ENCODE results near the gene PEX11B.

PEX11B gene

DNA sequence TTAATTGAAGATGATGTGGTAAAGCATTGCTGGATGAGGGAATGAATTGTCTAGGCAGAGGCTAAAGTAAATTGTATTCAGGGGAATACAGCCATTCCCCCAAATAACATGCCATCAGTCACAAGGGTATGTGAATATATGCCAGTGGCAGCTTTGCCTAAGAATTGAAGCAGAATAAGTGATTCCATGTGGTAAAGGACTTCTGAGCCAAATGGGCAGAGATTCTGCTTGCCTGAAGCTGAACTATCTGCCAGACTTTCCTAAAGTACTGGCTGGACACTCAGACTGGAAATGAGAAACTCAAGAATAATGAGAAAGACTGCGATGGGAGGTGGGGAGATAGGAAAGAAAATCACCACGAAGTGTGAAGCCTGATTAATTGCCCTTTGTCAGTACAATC is 36.9 kb upstream of the PEX11B start:
- POLR2A ChIA-PET = interaction anchor here (0.8 to 1.4 kb wide), 3 partner anchors 9 to 20 kb away, joined by 3 to 5 read pairs (median 4); partner anchors contain the start of genes ANKRD34A and POLR3GL
- no peak for TF ChIP-seq CTCF (IDR thresholded peaks at IDR 0.05; ENCODE audit: insufficient read depth, low read length, missing control alignments)

DNA sequence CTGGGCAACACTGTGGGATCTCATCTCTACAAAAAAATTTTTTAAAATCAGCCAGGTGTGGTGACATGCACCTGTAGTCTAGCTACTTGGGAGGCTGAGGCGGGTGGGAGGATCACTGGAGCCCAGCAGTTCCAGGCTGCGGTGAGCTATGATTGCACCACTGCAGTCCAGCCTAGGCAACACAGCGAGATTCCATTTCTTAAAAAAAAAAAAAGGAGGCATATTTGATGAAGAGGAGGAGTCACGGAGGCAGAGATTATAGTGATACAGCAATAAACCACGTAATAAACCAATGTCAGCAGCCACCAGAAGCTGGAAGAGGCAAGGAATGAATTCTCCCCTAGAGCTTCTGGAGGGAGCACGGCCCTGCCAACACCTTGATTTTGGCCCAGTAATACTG is 35.3 kb upstream of the PEX11B start:
- CTCF ChIA-PET = interaction anchor here (0.6 to 2.0 kb wide), 6 partner anchors 10 to 61 kb away, joined by 3 to 9 read pairs (median 4); partner anchors contain the start of gene RBM8A
- H3K4me3 ChIP-seq (ENCODE audit: low read depth, low read length) = no peak overlapping the region
- POLR2A ChIA-PET = interaction anchor here (1.3 to 1.4 kb wide), 2 partner anchors 11 to 95 kb away, joined by 4 to 5 read pairs; partner anchors contain the start of genes ANKRD34A, PIAS3 and POLR3GL
- no peak for TF ChIP-seq CTCF (IDR thresholded peaks at IDR 0.05; ENCODE audit: insufficient read depth, low read length, missing control alignments)
- no peak for DNase-seq (ENCODE audit: low read depth, low spot score)

More for the DNA sequence above, 36.9 kb upstream of the PEX11B start:
- peak overlapping the region; percentile 12 for H3K4me3 ChIP-seq (ENCODE audit: low read depth, low read length)
- CTCF ChIA-PET = interaction anchor here (1.3 to 1.9 kb wide), 6 partner anchors 13 to 97 kb away, joined by 3 to 9 read pairs (median 5); partner anchors contain the start of gene PIAS3
- no peak for DNase-seq (ENCODE audit: low read depth, low spot score)

- no peak for TF ChIP-seq CTCF (IDR thresholded peaks at IDR 0.05; ENCODE audit: insufficient read depth, low read length, missing control alignments)
- POLR2A ChIA-PET = no interaction called here
- DNase-seq (ENCODE audit: low read depth, low spot score) = no peak
- CTCF ChIA-PET = interaction anchor here (1.3 to 2.0 kb wide), 2 partner anchors 25 to 108 kb away, joined by 4 to 7 read pairs; partner anchors contain the start of genes NUDT17 and RBM8A
- no peak overlapping the region for H3K4me3 ChIP-seq (ENCODE audit: low read depth, low read length)
Observed at GRCh38 chr1:145952903-145953302, 34.4 kb upstream of the PEX11B start.

- no peak for TF ChIP-seq CTCF (IDR thresholded peaks at IDR 0.05; ENCODE audit: insufficient read depth, low read length, missing control alignments)
- no peak overlapping the region for H3K4me3 ChIP-seq (ENCODE audit: low read depth, low read length)
- CTCF ChIA-PET = interaction anchor here (1.3 to 1.7 kb wide), 2 partner anchors 28 to 106 kb away, joined by 4 to 5 read pairs; partner anchors contain the start of gene NUDT17
- no peak for DNase-seq (ENCODE audit: low read depth, low spot score)
- POLR2A ChIA-PET = no interaction called here
Observed at GRCh38 chr1:145951526-145951925, 33.0 kb upstream of the PEX11B start.

GRCh38 chr1:145949219-145949618 is 30.7 kb upstream of the PEX11B start:
- POLR2A ChIA-PET = interaction anchor here (0.6 kb wide), 1 partner anchor 22 kb away, joined by 3 read pairs; the partner anchor contains the start of gene RBM8A
- no peak for DNase-seq (ENCODE audit: low read depth, low spot score)
- H3K4me3 ChIP-seq (ENCODE audit: low read depth, low read length) = no peak overlapping the region
- no peak for TF ChIP-seq CTCF (IDR thresholded peaks at IDR 0.05; ENCODE audit: insufficient read depth, low read length, missing control alignments)
- CTCF ChIA-PET = interaction anchor here (0.6 to 1.4 kb wide), 5 partner anchors 9 to 81 kb away, joined by 3 to 4 read pairs (median 3); partner anchors contain the start of gene LIX1L

DNA sequence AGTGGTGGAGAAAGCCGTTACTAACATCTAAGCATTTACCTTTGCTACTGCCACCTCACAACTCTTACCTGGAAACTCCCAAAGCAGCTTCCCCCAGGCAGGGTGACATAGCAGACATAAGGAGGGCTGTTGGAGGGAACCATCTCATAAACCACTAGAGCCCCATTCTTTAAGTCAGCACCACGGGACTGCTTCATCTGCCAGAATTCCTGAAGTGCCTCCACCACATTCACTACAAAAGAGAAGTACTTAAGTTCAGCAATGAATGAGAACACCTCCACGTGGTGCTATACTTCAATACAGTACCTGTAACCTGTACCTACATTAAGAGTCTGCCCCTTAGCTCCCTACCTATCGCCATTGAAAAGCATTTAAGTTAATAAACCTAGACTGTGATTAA is 29.0 kb upstream of the PEX11B start:
- no peak overlapping the region for H3K4me3 ChIP-seq (ENCODE audit: low read depth, low read length)
- ChIA-PET POLR2A (no interaction called here), CTCF (interaction anchor here (1.1 kb wide), 1 partner anchor 30 kb away, joined by 3 read pairs; no protein-coding TSS in a partner anchor)
- no peak for DNase-seq (ENCODE audit: low read depth, low spot score)
- no peak for TF ChIP-seq CTCF (IDR thresholded peaks at IDR 0.05; ENCODE audit: insufficient read depth, low read length, missing control alignments)
